Measurements from ENCODE around the gene EIF5AL1. TPM values are rescaled to one million over a fixed set of nuclear protein-coding genes. Genes with fewer than 3 reads are reported as not detected.
"Not testable (repeated sequence)": the region's sequence is repeated elsewhere in the genome, so short reads cannot be mapped to it uniquely, and the experiment has no call there.

The EIF5AL1 gene
- total RNA-seq, 4 donors from 2014 or later: 0.23 to 0.52 (median 0.47) TPM; not detected in 1

DNA sequence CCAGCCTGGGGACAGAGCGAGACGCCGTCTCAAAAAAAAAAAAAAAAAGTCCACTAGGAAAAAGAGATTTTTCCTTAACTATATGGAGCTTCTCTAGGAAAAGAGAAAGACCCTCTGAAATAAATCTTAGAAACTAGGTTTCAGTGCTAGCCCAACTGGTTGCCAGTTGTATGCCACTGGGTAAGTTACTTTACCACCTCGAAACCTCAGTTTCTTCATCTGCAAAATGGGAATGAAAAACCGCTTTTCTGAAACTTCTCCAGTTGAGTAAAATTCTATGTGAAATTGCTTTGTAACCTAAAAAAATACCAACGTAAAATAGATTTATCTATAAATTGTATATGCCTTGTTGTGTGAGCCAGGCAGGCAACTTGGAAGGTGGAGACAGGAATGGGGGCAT lies 16.5 kb upstream of the EIF5AL1 start:
- peaks cover 2% of the 10 kb centered on the region for H3K4me1 ChIP-seq
- TF ChIP-seq POLR2AphosphoS5 (IDR thresholded peaks at IDR 0.05) (no peak), POLR2A (IDR thresholded peaks at IDR 0.05) (no peak), EP300 (IDR thresholded peaks at IDR 0.05) (no peak)
- TF ChIP-seq, protein P1, sequence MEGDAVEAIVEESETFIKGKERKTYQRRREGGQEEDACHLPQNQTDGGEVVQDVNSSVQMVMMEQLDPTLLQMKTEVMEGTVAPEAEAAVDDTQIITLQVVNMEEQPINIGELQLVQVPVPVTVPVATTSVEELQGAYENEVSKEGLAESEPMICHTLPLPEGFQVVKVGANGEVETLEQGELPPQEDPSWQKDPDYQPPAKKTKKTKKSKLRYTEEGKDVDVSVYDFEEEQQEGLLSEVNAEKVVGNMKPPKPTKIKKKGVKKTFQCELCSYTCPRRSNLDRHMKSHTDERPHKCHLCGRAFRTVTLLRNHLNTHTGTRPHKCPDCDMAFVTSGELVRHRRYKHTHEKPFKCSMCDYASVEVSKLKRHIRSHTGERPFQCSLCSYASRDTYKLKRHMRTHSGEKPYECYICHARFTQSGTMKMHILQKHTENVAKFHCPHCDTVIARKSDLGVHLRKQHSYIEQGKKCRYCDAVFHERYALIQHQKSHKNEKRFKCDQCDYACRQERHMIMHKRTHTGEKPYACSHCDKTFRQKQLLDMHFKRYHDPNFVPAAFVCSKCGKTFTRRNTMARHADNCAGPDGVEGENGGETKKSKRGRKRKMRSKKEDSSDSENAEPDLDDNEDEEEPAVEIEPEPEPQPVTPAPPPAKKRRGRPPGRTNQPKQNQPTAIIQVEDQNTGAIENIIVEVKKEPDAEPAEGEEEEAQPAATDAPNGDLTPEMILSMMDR (IDR thresholded peaks at IDR 0.05): no peak
- H3K36me3 ChIP-seq: no peaks in the 10 kb centered on the region
- 89% methylated on average over 6 of the region's 6 CpGs for WGBS
- H3K9me3 ChIP-seq: no peaks in the 10 kb centered on the region
- DNase-seq (ENCODE audit: low spot score in 2 of 2): no peak
- no peak overlapping the region for H3K4me3 ChIP-seq
- no peak overlapping the region for H3K27ac ChIP-seq
- peaks cover 3% of the 10 kb centered on the region for H3K27me3 ChIP-seq

DNA sequence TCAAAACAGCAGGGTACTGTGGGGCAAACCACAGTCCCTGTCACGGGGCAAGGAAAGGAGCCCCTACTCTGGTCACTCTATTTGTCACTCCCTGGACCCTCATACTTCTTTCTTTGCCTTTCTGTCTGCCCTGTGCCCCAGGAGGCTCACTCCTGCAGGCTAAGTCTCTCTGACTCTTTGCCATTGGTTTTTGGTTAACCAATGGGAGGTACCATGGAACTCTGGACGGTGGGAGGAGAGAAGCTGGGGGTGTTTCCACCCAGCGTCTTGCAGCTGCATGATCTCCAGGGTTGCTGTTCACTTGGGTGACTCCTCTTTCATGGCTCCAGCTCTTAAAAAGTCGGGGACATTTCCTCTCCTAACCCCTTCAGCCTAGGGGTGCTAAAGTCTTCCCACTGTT lies 15.4 kb upstream of the EIF5AL1 start:
- WGBS: 31% methylated on average over 4 of the region's 4 CpGs
- no peak for DNase-seq (ENCODE audit: low spot score in 2 of 2)
- no peaks in the 10 kb centered on the region for H3K4me1 ChIP-seq
- no peak overlapping the region for H3K27ac ChIP-seq
- no peak for TF ChIP-seq POLR2AphosphoS5 (IDR thresholded peaks at IDR 0.05)
- TF ChIP-seq, protein P1 (IDR thresholded peaks at IDR 0.05): no peak
- H3K4me3 ChIP-seq: no peak overlapping the region
- H3K9me3 ChIP-seq: no peaks in the 10 kb centered on the region
- H3K36me3 ChIP-seq: no peaks in the 10 kb centered on the region
- peaks cover 3% of the 10 kb centered on the region for H3K27me3 ChIP-seq

DNA sequence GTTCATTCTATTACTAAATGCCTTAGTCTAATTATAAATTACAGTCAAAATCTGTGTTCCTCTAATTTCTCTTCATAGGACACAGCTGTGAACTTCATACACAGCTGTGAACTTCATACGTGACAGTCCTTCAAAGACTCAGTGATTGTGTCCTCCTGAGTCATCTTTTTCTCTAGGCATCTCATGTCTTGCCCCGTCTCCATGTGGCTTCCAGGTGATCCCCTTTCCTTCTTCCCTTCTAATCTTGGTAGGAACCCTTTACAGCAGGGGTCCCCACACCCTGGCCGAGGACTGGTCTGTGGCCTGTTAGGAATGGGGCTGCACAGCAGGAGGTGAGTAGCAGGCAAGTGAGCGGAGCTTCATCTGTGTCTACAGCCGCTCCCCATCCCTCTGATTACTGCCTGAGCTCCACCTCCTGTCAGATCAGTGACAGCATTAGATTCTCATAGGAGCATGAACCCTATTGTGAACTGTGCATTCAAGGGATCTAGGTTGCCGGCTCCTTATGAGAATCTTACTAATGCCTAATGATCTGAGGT lies 14.0 kb upstream of the EIF5AL1 start:
- Histone ChIP-seq H3K4me3 (no peak overlapping the region), H3K36me3 (no peaks in the 10 kb centered on the region), H3K27me3 (peaks cover 3% of the 10 kb centered on the region), H3K27ac (no peak overlapping the region), H3K9me3 (no peaks in the 10 kb centered on the region), H3K4me1 (no peaks in the 10 kb centered on the region)
- TF ChIP-seq EP300 (IDR thresholded peaks at IDR 0.05) (no peak), POLR2AphosphoS5 (IDR thresholded peaks at IDR 0.05) (no peak), POLR2A (IDR thresholded peaks at IDR 0.05) (no peak)
- TF ChIP-seq, protein P1 (IDR thresholded peaks at IDR 0.05): no peak
- 87% methylated on average over 6 of the region's 6 CpGs for WGBS
- DNase-seq (ENCODE audit: low spot score in 2 of 2): no peak

DNA sequence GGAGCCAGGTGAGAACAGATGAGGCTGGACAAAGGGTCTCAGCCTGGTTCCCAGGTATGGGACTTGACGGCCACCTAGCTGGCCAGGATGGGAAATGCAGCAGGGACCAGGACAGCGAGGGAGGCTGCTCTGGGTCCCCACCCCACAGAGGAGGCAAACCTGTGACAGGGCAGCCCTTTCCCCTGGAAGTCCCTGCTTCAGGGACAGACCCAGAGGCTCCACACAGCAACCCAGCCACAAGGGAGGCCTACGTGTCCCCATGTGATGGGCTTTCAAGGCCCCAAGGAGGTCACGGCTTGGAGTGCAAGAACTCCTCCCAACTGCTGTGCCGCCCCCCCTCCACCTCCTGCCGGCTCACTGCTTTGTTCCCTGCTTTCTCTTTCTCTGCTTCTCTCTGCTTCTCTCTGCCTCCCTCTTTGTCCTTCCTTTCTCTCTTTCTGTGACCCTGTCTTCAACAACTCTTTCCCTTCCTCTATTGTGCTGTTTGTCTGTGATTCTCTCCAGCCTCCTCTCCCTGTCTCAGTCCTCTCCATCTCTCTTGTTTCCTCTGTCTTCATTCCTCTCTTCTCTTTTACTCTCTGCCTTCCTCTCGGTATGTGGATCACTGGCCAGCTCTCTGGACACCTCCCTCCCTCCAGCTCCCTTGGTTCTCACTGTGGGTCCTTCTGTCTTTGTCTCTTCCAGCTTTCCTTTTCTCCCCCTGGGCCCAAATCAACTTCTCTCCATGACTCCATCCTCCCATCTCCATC lies 9.6 kb upstream of the EIF5AL1 start:
- no peak for TF ChIP-seq POLR2AphosphoS5 (IDR thresholded peaks at IDR 0.05)
- TF ChIP-seq EP300 (IDR thresholded peaks at IDR 0.05): no peak
- TF ChIP-seq POLR2A (IDR thresholded peaks at IDR 0.05): no peak
- TF ChIP-seq, protein P1 (IDR thresholded peaks at IDR 0.05): peak in 1 of 2 donors; percentile 27
- no peaks in the 10 kb centered on the region for H3K36me3 ChIP-seq
- no peak overlapping the region for H3K4me3 ChIP-seq
- no peak overlapping the region for H3K27ac ChIP-seq
- no peaks in the 10 kb centered on the region for H3K9me3 ChIP-seq
- peaks cover 9% of the 10 kb centered on the region for H3K27me3 ChIP-seq
- H3K4me1 ChIP-seq: no peaks in the 10 kb centered on the region
- WGBS: 44% methylated on average over 7 of the region's 7 CpGs
- DNase-seq (ENCODE audit: low spot score in 2 of 2): no peak

DNA sequence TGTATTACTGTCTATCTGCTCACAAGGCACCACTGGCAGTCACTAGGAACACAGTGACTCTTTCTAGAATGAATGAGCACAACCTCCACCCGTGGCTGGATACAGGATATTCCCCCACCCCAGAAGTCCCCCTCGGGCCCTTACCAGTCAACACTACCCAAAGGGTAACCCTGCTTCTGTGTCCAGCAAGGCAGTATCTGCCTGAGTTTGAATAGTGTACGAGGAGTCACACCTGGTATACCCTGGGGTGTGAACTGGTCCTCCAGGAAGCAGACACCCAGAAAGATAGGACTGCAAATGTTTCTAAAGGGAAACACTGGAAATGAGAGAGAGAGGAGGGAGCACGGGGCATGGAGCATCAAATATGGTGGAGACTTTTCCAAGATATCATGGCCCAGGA lies 8.5 kb upstream of the EIF5AL1 start:
- 85% methylated on average over 4 of the region's 4 CpGs for WGBS
- H3K9me3 ChIP-seq; H3K36me3 ChIP-seq; DNase-seq (ENCODE audit: low spot score in 2 of 2); H3K4me1 ChIP-seq; H3K4me3 ChIP-seq; H3K27me3 ChIP-seq; H3K27ac ChIP-seq: not testable (repeated sequence)

DNA sequence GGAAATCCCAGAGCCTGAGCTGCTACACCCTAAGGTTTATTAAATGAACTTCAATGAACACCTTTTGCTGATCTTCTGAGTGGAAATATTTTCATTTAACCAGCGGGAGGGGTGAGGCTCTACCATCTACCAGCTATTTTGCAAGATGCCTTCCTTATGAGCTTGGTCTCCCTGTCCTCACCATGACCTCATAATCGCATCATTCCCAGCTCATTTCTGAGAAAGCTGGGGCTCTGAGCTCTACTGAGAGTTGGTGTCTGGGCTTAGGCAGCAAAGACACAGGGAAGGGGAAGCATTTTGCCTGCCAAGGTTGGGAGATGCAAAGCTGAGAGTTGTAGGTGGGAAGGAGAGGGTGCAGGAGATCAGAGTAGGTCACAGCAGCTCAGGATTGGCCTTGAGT lies 7.8 kb upstream of the EIF5AL1 start:
- not testable (repeated sequence) for H3K27me3 ChIP-seq; DNase-seq (ENCODE audit: low spot score in 2 of 2); H3K27ac ChIP-seq

DNA sequence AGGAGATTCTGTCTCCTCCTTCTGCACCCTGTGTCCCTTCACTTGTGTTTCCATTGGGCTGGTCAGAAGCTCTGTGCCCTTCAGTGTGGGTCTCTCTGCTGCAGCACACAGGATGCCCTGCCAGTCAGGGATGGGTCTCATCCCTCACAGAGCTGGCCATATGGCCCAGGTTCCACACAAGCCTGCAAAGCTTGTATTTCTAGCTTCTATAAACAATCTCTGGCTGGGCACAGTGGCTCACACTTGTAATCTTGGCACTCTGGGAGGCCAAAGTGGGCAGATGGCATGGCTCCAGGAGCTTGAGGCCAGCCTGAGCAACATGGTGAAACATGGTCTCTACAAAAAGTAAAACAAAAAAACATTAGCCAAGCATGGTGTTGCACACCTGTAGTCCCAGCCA lies 7.0 kb upstream of the EIF5AL1 start:
- not testable (repeated sequence) for H3K27me3 ChIP-seq; H3K4me1 ChIP-seq; H3K9me3 ChIP-seq; H3K27ac ChIP-seq; DNase-seq (ENCODE audit: low spot score in 2 of 2); H3K36me3 ChIP-seq; H3K4me3 ChIP-seq

More for the DNA sequence above, 7.8 kb upstream of the EIF5AL1 start:
- H3K36me3 ChIP-seq, H3K4me3 ChIP-seq, H3K9me3 ChIP-seq, H3K4me1 ChIP-seq: not testable (repeated sequence)
- WGBS: no CpG with 5 or more reads among the region's 2 CpGs

All from suprapubic skin (tissue), 4 donors.